HG03432 (cell line): ENCODE measurements around the gene LY6G5C.
"Not testable (repeated sequence)": the region's sequence is repeated elsewhere in the genome, so short reads cannot be mapped to it uniquely, and the experiment has no call there.

Experiments used
- ATAC-seq: cut with Tn5 transposase; IDR thresholded peaks from one replicate; pipeline ENCODE4 v1.9.1; 2021; ENCODE audit warnings: mild to moderate bottlenecking, moderate library complexity; ENCODE audit not compliant: unreplicated experiment

LY6G5C gene

GRCh38 chr6:31715022-31715958 is 34.4 kb upstream of the LY6G5C start, which contains the start of gene LY6G6D:
TSS of gene LY6G6D (plus strand) at chr6:31715348. CDS start at chr6:31715356, 8 bp downstream.
- ATAC-seq, result no peak

GRCh38 chr6:31713991-31714684 is 33.3 kb upstream of the LY6G5C start:
- ATAC-seq, result no peak

GRCh38 chr6:31713465-31713864 is 32.6 kb upstream of the LY6G5C start:
- no peak for ATAC-seq

- no peak for ATAC-seq
These were observed 31.4 kb upstream of the LY6G5C start for GRCh38 chr6:31712296-31712695.

- no peak for ATAC-seq
These were observed 30.4 kb upstream of the LY6G5C start for GRCh38 chr6:31711233-31711632.

GRCh38 chr6:31710523-31711219 is 29.8 kb upstream of the LY6G5C start:
- no peak for ATAC-seq

GRCh38 chr6:31709157-31709556 is 28.3 kb upstream of the LY6G5C start:
- not testable (repeated sequence) for ATAC-seq

GRCh38 chr6:31708224-31708623 is 27.4 kb upstream of the LY6G5C start:
- no peak for ATAC-seq

GRCh38 chr6:31707701-31708100 is 26.8 kb upstream of the LY6G5C start:
- no peak for ATAC-seq

- ATAC-seq, result no peak
These were observed 25.7 kb upstream of the LY6G5C start, which contains the start of gene LY6G6F for GRCh38 chr6:31706599-31706998. TSS of gene LY6G6F (plus strand) at chr6:31706866. CDS start at chr6:31706907, 41 bp downstream.

GRCh38 chr6:31705931-31706330 is 25.1 kb upstream of the LY6G5C start:
- ATAC-seq, result no peak

- peak; percentile 88 for ATAC-seq
These were observed 22.2 kb upstream of the LY6G5C start, which contains the start of gene ABHD16A for GRCh38 chr6:31702819-31703716. TSS of gene ABHD16A (minus strand) at chr6:31703324. CDS start at chr6:31703281, 43 bp downstream.

GRCh38 chr6:31702405-31702818 is 21.5 kb upstream of the LY6G5C start:
- peak; percentile 3 for ATAC-seq

- ATAC-seq, result no peak
These were observed 21.0 kb upstream of the LY6G5C start for GRCh38 chr6:31701666-31702404.

GRCh38 chr6:31700740-31701401 is 20.0 kb upstream of the LY6G5C start:
- ATAC-seq, result no peak

GRCh38 chr6:31697555-31697954 is 16.7 kb upstream of the LY6G5C start:
- ATAC-seq, result no peak

GRCh38 chr6:31693535-31693934 is 12.7 kb upstream of the LY6G5C start:
- ATAC-seq, result no peak

GRCh38 chr6:31692886-31693285 is 12.0 kb upstream of the LY6G5C start:
- ATAC-seq, result no peak

GRCh38 chr6:31692353-31692752 is 11.5 kb upstream of the LY6G5C start:
- ATAC-seq, result no peak
